ENCODE data around the gene MLXIP.
"Not testable (repeated sequence)": the region's sequence is repeated elsewhere in the genome, so short reads cannot be mapped to it uniquely, and the experiment has no call there.

MLXIP gene

GRCh38 chr12:122097927-122098756, 19.6 kb downstream of the MLXIP start:
- DNase-seq: no peak

GRCh38 chr12:122099280-122099749, 20.8 kb downstream of the MLXIP start:
- DNase-seq: no peak

- no peak for DNase-seq
Observed at GRCh38 chr12:122099856-122100255, 21.3 kb downstream of the MLXIP start.

- DNase-seq: no peak
Observed at GRCh38 chr12:122100568-122100967, 22.0 kb downstream of the MLXIP start.

- no peak for DNase-seq
Observed at GRCh38 chr12:122102331-122102730, 23.8 kb downstream of the MLXIP start.

GRCh38 chr12:122104844-122105243, 26.3 kb downstream of the MLXIP start:
- no peak for DNase-seq

- DNase-seq: not testable (repeated sequence)
Observed at GRCh38 chr12:122105496-122105895, 26.9 kb downstream of the MLXIP start.

GRCh38 chr12:122106843-122107242, 28.3 kb downstream of the MLXIP start:
- no peak for DNase-seq

GRCh38 chr12:122107261-122107660, 28.7 kb downstream of the MLXIP start:
- no peak for DNase-seq

GRCh38 chr12:122111089-122111641, 32.6 kb downstream of the MLXIP start:
- no peak for DNase-seq

GRCh38 chr12:122116707-122117535, 38.4 kb downstream of the MLXIP start:
- DNase-seq: no peak

- no peak for DNase-seq
Observed at GRCh38 chr12:122117979-122118378, 39.4 kb downstream of the MLXIP start.

- DNase-seq: not testable (repeated sequence)
Observed at GRCh38 chr12:122121341-122121740, 42.8 kb downstream of the MLXIP start.

- DNase-seq: no peak
Observed at GRCh38 chr12:122121745-122122144, 43.2 kb downstream of the MLXIP start.

- no peak for DNase-seq
Observed at GRCh38 chr12:122123051-122123760, 44.6 kb downstream of the MLXIP start.

GRCh38 chr12:122123761-122124145, 45.2 kb downstream of the MLXIP start:
- no peak for DNase-seq

- DNase-seq: no peak
Observed at GRCh38 chr12:122124370-122124769, 45.8 kb downstream of the MLXIP start.

GRCh38 chr12:122125452-122126341, 47.1 kb downstream of the MLXIP start:
- DNase-seq: no peak

- DNase-seq: no peak
Observed at GRCh38 chr12:122126342-122126635, 47.7 kb downstream of the MLXIP start.

GRCh38 chr12:122126713-122127597, 48.4 kb downstream of the MLXIP start:
- DNase-seq: no peak

- DNase-seq: no peak
Observed at GRCh38 chr12:122127839-122128238, 49.3 kb downstream of the MLXIP start.
